ENCODE data around the gene EVI2B. TPM values are rescaled to one million over a fixed set of nuclear protein-coding genes. Genes with fewer than 3 reads are reported as not detected.

The EVI2B gene
- total RNA-seq, 1 experiment from 2014 or later: not detected

- DNase-seq: no peak
- peaks cover 31% of the 10 kb centered on the region for H3K4me1 ChIP-seq (replicated peaks; ENCODE audit: insufficient read depth)
- H3K9me3 ChIP-seq (ENCODE audit: insufficient read depth, low read depth): no peaks in the 10 kb centered on the region
- H3K4me2 ChIP-seq: no peak overlapping the region
- no peaks in the 10 kb centered on the region for H4K20me1 ChIP-seq (ENCODE audit: insufficient read depth)
- TF ChIP-seq EZH2 (IDR thresholded peaks at IDR 0.05; ENCODE audit: low read depth): no peak
- TF ChIP-seq, protein P1, sequence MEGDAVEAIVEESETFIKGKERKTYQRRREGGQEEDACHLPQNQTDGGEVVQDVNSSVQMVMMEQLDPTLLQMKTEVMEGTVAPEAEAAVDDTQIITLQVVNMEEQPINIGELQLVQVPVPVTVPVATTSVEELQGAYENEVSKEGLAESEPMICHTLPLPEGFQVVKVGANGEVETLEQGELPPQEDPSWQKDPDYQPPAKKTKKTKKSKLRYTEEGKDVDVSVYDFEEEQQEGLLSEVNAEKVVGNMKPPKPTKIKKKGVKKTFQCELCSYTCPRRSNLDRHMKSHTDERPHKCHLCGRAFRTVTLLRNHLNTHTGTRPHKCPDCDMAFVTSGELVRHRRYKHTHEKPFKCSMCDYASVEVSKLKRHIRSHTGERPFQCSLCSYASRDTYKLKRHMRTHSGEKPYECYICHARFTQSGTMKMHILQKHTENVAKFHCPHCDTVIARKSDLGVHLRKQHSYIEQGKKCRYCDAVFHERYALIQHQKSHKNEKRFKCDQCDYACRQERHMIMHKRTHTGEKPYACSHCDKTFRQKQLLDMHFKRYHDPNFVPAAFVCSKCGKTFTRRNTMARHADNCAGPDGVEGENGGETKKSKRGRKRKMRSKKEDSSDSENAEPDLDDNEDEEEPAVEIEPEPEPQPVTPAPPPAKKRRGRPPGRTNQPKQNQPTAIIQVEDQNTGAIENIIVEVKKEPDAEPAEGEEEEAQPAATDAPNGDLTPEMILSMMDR (conservative IDR thresholded peaks at IDR 0.05): no peak
- POLR2A ChIA-PET (ENCODE audit: unreplicated experiment): interaction anchor here (0.5 kb wide), 1 partner anchor 215 kb away, joined by 4 read pairs; the partner anchor contains the start of gene NF1
- intact Hi-C loops (cut with micrococcal nuclease; ENCODE audit: unreplicated experiment): no loop called here
- H3K27me3 ChIP-seq (ENCODE audit: insufficient read depth, low read depth): no peaks in the 10 kb centered on the region
- H2AFZ ChIP-seq: no peak overlapping the region
- no peaks in the 10 kb centered on the region for H3K9me2 ChIP-seq (ENCODE audit: insufficient read depth)
- BruUV-seq (replicated peaks): no TSS peak
- no peak overlapping the region for H3K27ac ChIP-seq
- CTCF ChIA-PET: no interaction called here
- no peak overlapping the region for H3K4me3 ChIP-seq
- no peaks in the 10 kb centered on the region for H3K79me2 ChIP-seq (ENCODE audit: low read depth)
- peaks cover 20% of the 10 kb centered on the region for H3F3A ChIP-seq (ENCODE audit: insufficient read depth, low read depth)
- H3K36me3 ChIP-seq (ENCODE audit: low read depth): no peaks in the 10 kb centered on the region
Measured at GRCh38 chr17:31309556-31309955, 4.3 kb downstream of the EVI2B start.

DNA sequence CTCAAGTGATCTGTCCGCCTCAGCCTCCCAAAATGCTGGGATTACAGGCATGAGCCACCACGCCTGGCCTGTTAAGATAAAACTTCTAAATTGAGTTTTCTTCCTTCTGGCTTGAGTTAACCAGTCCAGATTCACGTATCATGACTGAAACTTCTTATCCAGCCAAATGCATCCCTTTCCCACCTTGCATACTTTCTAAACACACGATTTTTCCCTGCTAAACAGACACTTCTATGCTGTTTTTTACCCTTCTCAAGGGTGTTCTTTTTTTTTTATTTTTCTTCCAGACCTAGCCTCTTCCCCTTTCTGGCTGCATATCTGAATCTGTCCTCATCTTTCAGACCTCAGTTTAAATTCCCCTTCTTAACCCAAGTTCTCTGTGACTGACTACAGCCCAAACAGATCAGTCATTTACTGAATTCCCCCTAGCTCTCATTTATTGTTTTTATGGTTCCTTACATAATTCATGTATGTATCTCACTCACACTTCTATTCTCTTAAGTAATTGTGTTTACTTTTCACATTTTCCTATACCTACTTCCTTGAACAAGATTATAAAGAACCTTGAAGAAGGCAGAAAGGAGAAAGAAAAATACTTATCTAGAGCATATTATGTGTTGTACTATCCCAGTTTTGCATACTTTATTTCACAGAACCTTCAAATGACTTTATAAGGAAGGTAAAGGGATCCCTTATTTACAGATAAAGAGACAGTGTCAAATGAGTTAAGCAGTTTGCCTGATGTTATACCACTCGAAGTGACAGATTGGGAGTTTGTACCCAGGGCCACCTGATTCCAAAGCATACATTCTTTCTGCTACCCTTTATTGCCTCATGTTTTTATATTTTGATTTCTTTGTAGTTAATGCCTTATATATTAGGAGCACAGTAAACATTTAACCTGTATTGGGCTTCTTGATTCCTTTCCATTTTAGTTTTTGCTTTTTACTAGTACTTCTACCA is 5.2 kb downstream of the EVI2B start:
- no peaks in the 10 kb centered on the region for H3K36me3 ChIP-seq (ENCODE audit: low read depth)
- no peaks in the 10 kb centered on the region for H4K20me1 ChIP-seq (ENCODE audit: insufficient read depth)
- TF ChIP-seq, protein P1 (conservative IDR thresholded peaks at IDR 0.05): no peak
- TF ChIP-seq EZH2 (IDR thresholded peaks at IDR 0.05; ENCODE audit: low read depth): no peak
- H2AFZ ChIP-seq: no peak overlapping the region
- no TSS peak for BruUV-seq (replicated peaks)
- no peak for DNase-seq
- H3K4me2 ChIP-seq: no peak overlapping the region
- peak overlapping the region; percentile 4; the same call in 1 of the 2 replicates for H3K27ac ChIP-seq
- H3K27me3 ChIP-seq (ENCODE audit: insufficient read depth, low read depth): no peaks in the 10 kb centered on the region
- H3K4me1 ChIP-seq (replicated peaks; ENCODE audit: insufficient read depth): peaks cover 23% of the 10 kb centered on the region
- no peaks in the 10 kb centered on the region for H3K9me3 ChIP-seq (ENCODE audit: insufficient read depth, low read depth)
- no peaks in the 10 kb centered on the region for H3K79me2 ChIP-seq (ENCODE audit: low read depth)
- CTCF ChIA-PET: no interaction called here
- intact Hi-C loops (cut with micrococcal nuclease; ENCODE audit: unreplicated experiment): no loop called here
- no peaks in the 10 kb centered on the region for H3K9me2 ChIP-seq (ENCODE audit: insufficient read depth)
- H3K4me3 ChIP-seq: no peak overlapping the region
- peaks cover 11% of the 10 kb centered on the region for H3F3A ChIP-seq (ENCODE audit: insufficient read depth, low read depth)
- POLR2A ChIA-PET (ENCODE audit: unreplicated experiment): interaction anchor here (0.6 kb wide), 1 partner anchor 423 kb away, joined by 3 read pairs; no protein-coding TSS in a partner anchor

GRCh38 chr17:31307640-31308039 is 6.2 kb downstream of the EVI2B start:
- no TSS peak for BruUV-seq (replicated peaks)
- Histone ChIP-seq H3K27ac (no peak overlapping the region), H3K27me3 (ENCODE audit: insufficient read depth, low read depth) (no peaks in the 10 kb centered on the region), H3K4me2 (no peak overlapping the region), H3K36me3 (ENCODE audit: low read depth) (no peaks in the 10 kb centered on the region), H3K4me1 (replicated peaks; ENCODE audit: insufficient read depth) (peaks cover 13% of the 10 kb centered on the region; the same call in 1 of the 2 replicates), H2AFZ (no peak overlapping the region), H3K79me2 (ENCODE audit: low read depth) (no peaks in the 10 kb centered on the region), H3K9me3 (ENCODE audit: insufficient read depth, low read depth) (no peaks in the 10 kb centered on the region), H3K4me3 (no peak overlapping the region), H4K20me1 (ENCODE audit: insufficient read depth) (no peaks in the 10 kb centered on the region), H3F3A (ENCODE audit: insufficient read depth, low read depth) (peaks cover 1% of the 10 kb centered on the region; the same call in 1 of the 2 replicates), H3K9me2 (ENCODE audit: insufficient read depth) (no peaks in the 10 kb centered on the region)
- CTCF ChIA-PET: no interaction called here
- TF ChIP-seq EZH2 (IDR thresholded peaks at IDR 0.05; ENCODE audit: low read depth): no peak
- TF ChIP-seq, protein P1 (conservative IDR thresholded peaks at IDR 0.05): no peak
- POLR2A ChIA-PET (ENCODE audit: unreplicated experiment): no interaction called here
- no peak for DNase-seq
- intact Hi-C loops (cut with micrococcal nuclease; ENCODE audit: unreplicated experiment): no loop called here

Measured in PC-9 (cell line).